GM21737 (cell line): ENCODE measurements around the gene PLD6.
"Not testable (repeated sequence)": the region's sequence is repeated elsewhere in the genome, so short reads cannot be mapped to it uniquely, and the experiment has no call there.

Source experiments
- ATAC-seq: cut with Tn5 transposase; IDR thresholded peaks from one replicate; pipeline ENCODE4 v1.9.1; 2021; ENCODE audit warnings: mild to moderate bottlenecking, moderate library complexity; ENCODE audit not compliant: unreplicated experiment

PLD6 gene

DNA sequence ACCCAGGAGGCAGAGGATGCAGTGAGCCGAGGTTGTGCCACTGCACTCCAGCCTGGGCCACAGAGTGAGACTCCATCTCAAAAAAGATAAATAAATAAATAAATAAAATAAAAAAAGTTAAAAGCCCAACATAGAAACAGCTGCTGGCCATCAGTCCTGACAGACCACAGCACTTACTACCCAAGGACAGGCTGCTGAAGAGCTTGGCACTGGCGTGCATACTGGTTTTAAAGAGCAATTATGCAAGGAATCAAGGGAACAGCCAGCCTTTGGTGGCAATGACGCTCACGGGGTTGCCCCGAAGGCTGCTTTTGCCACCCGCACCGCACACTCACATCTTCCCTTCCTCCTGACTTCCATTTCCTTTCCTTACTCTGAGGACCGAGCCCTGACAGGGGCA lies 4.2 kb downstream of the PLD6 start:
- ATAC-seq, result no peak

DNA sequence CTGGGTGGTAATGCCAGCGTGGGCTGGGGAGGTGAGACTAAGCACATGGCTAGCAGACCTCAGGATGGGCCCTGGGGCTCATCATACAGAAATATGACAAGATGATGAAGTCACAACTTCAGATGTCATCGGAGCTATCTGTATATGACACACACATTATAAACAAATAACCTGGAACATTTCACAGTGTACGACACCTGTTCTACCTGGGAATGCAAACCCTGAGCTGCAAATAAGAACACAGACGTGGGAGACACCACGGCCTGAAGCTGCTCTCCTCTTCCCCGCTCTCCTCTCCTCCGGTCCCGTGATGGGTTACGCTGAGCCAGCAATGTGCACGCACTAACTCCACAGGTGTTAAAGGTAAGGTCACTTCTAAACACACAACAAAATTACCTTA lies 4.9 kb downstream of the PLD6 start:
- no peak for ATAC-seq

DNA sequence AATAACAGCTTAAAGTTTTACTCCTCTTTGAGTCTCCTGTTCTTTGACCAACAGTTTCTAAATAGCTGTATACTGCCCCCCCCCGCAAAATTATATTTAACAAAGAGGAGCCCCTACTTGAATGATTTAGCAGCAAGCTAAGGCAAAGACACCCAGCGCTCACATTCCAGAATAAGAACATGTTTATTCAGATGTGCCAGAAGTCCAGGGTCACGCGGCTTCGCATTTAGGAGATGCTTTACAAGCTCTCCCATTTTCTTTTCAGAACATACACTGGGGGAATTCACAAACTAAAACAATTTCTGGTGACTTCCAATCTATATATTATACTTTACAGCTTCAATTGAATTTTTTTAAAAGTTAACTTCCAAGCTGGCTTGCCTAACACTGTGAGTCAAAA lies 5.3 kb downstream of the PLD6 start:
- no peak for ATAC-seq

DNA sequence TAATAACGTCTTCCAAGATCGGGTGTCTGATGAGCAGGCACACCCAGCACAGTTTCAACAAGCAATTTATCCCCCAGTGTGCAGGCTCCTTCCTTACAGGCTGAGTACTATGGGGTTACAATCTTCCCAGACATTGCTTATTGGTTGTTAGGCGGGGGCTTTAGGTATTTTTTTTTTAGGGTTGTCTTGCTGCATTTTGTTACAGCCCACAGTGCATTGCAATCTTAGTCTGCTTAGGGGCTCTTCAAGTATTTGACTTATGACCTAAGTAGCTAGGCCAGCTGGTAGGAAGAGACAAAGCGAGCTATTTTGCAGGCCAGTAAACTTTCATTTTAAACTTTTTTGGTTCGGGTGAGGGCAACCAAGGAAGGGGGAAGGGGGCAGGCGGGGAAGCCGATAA lies 5.8 kb downstream of the PLD6 start:
- no peak for ATAC-seq

DNA sequence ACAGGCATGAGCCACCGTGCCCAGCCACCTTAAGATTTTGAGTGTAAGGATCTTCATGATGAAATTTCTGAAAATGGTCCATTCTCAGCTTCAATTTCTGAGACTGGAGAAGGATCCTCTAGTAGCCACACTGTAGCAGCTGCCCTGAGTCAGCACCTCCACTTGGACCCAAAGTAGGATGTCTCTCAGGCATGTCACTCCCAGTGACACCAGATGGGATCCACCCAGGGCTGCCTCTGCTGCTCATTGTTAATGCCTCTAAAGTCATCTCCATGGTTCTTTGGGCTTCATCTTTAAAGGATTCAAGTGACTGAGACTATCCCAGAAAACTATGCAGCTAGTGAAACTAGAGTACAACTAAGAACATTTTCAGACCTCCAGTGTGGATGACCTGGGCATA lies 7.9 kb downstream of the PLD6 start:
- no peak for ATAC-seq

DNA sequence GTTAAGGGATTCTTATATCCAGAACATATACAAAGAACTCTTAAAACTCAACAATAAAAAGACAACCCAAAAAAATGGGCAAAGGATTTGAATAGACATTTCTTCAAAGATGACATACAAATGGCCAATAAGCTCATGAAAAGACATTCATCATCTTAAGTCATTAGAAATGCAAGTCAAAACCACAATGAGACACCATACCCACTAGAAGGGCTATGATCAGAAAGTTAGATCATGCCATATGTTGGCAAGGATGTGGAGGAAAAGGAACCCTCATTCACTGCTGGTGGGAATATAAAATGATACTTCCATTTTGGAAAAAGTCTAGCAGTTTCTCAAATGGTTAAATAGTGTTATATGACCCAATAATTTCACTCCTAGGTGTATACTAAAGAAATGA lies 9.4 kb downstream of the PLD6 start:
- no peak for ATAC-seq

DNA sequence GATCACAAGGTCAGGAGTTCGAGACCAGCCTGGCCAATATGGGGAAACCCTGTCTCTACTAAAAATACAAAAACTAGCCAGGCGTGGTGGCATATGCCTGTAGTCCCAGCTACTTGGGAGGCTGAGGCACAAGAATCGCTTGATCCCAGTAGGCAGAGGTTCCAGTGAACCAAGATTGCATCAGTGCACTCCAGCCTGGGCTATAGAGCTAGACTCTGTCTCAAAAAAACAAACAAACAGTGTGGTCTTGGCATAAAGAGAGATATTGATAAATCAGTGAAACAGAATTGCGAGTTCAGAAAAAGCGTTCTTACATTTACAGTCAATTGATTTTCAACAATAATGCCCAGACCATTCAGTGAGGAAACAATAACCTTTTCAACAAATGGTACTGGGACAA lies 10.7 kb downstream of the PLD6 start:
- not testable (repeated sequence) for ATAC-seq

DNA sequence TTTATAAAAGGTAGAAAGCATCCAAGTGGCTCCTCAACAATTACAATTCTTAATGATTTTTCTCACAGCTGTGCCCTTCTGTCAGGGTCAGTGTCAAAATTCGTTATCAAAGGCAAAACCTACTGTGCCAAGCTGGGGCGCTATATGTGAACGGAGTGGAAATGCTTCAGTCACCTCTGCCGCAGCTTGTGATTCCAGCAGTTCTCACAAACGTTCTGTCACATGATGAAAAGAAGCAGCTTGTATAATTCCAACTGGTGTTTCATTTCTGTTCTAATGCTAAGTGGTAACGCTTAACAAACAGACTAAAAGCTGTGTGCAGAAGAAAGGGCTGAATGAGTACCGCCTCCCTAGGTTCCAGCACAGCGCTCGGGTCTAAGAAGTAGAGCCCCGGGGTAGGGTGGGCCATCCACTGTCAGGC lies 14.2 kb downstream of the PLD6 start:
- ATAC-seq, result no peak

DNA sequence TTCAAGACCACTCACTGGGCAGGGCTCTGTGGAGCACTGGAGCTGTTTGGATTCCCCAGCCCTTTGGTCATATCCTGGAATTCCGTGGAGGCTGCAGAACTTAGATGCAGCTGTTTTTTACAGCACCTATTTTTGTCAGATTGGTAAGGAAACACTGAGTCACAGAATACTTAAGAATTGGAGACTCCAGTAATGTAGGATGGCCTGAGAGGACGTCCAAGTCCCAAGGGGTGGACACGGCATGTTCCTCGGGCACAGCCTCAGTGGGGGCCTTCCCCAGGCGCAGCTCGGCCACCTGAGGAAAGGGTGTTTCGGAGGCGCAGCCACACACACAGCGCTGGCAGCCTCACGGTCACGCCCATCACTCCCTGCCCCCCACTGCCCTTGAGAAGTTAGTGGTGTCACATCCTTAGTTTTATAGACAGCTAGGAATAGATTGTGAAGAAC lies 14.8 kb downstream of the PLD6 start:
- ATAC-seq, result no peak

DNA sequence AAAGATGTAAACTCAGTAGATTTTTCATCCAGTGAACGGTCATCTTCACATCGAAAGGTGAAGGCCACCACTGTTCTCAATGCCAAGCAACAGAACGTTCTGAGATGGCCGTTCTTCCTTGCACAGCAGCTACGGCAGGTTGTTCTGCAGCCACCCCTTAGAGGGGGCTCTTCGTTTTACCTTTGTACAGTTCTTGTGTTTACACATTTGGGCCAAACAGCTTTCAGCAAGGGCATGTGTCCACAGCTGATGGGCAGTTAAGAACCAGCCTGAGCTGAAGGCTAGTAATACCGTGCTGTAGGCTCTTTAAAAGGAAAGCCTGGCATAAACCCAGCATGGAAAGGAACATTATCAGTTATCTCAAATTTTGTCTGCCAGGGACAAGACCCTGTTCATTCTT lies 15.9 kb downstream of the PLD6 start:
- no peak for ATAC-seq

DNA sequence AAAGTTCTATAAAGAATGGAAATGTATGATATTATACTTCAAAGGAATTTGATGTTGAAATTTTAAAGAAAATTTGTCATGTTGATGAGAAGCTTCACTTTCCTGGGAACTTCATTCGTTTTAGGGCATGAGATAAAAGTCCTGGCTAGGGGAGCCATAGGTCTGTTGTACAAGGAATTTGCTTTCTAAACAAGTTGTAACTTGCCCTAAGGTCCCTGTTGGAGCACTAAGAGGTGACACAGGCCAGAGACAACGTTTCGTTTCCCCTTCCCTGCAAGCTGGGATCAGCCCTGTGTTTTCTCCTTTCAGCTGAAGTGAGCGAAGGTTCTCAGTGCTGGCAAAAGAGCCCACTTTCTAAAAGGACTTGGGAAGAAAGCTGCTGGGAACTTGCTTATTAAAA lies 16.6 kb downstream of the PLD6 start:
- ATAC-seq, result no peak

DNA sequence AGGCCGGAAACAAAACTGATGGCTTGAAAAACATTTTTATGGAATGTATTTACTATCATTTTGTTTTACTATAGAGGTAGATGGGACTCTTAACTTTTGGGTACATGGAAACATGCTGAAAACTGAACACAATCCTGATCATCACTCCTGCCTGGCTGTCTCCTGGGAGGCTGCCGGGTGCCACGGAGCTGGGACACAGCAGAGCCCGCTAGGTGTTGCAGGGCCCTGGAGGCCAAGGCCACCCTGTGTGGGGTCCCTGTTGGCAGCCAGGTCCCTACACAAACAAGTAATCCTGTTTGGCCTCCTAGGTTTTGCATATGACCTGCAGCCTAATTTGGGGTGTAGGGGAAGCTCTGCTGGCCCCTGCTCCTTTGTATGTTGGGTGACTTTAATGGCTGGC lies 17.5 kb downstream of the PLD6 start:
- ATAC-seq, result no peak

DNA sequence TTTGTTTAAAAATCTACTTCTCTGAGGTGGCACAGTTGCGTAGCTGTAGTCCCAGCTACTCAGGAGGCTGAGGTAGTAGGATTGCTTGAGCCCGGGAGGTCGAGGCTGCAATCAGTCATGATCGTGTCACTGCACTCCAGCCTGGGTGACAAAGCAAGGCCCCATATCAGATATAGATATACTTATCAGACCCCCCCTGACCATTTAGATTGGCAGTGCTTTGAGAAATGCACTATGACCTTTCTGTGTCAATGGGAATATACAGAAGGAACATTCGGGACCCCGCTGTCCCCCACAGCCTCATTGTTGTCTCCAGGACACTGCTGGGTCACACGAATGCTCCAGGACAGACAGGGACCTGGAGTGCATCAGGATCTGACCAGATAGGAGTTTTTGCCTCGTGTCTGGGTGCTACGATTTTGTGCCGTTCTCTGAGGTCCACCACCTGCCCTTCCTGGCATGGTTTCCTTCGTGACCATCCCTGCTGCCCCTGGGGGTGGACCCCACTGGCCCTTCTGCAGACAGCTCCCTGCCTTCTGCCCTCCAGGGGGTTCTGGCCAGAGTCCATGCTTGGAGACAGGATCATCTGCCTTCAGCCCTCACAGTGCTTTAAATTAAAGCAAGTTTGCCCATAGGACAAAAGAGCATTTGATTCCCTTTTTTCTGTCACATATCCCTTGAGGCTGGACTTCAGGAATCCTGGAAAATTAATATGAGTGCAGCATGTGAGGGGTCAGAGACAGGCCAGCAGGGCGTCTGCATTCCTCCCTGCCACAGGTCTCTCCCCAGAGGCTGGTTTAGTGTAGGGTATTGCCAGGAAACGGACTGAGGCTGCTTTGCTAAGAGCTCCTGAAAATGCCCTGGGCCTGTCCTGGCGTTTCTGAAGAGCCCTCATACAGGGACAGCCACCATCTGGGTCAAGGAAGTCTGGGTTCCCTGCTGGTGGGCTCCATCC lies 19.3 kb downstream of the PLD6 start:
- ATAC-seq, result no peak

DNA sequence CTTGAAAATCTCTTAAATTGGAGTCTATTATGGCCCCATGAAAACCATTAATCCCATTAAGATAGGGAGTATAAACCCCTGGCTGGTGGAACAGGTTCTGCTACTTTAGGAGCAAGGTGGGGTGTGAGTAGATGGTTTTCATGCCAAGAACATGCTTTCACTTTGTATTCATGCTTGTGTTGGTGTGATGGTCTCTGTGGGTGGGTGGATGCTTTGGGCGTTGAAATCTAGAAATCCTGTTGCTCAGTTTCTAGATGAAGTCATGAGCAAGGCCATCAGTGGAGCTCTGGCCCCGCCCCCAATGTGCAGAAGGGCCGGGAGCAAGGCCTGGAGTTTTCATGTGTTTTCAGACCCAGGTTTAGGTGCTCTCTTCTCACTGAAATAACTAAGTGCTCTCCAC lies 20.1 kb downstream of the PLD6 start:
- no peak for ATAC-seq

DNA sequence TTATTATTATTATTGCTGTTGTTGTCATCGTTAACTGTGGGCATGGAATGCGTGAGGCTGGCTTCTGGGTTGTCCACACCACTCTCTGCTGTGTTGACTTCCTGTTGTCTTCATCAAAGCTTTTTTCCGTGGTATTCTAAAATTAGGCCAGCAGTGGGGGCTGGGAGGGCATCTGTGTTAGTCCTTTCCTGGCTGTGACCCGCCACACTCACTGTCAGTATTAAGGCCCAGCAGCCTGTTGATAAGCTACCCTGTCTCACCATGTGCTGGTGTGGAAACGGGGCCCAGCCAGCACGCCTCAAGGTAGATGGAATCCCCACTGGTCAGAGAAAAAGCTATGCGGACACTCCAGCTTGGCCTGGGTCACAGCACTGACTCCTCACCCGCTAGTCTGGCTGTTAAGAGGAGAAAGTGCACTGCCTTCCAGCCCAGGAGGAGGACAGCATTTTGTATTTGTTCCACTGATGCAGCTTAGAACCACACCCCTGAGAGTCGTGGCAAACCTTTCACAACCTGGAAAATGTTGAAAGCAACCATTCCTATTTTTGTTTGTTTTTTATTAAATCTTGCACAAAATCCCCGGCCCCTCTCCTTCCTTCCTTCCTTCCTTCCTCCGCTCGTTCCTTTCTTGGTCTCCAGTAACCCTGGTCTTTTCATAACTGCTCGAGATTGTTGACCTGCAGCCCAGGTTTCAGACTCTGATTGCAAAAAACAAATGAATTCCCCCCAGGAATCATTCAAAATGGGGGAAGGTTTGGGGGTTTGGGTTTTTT lies 21.0 kb downstream of the PLD6 start:
- ATAC-seq, result not testable (repeated sequence)

DNA sequence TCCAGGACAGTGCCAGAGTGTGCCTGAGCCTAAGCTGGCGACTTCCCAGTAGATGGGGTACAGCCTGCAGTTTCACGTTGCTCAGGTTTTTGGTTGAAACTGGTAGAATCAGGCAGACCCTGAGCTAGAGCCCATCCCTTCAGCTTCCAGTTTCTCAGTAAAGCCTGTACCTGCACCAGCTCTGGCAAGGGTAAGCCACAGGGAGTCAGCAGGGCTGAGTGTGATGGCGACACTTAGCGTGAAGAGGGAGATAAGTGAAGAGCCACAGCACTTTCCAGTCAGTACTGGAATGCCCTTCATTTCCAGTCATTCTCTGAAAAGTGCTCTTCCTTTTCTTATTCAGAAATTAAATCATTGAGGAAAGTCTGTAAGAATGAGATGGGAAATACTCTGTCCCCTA lies 22.4 kb downstream of the PLD6 start:
- no peak for ATAC-seq

DNA sequence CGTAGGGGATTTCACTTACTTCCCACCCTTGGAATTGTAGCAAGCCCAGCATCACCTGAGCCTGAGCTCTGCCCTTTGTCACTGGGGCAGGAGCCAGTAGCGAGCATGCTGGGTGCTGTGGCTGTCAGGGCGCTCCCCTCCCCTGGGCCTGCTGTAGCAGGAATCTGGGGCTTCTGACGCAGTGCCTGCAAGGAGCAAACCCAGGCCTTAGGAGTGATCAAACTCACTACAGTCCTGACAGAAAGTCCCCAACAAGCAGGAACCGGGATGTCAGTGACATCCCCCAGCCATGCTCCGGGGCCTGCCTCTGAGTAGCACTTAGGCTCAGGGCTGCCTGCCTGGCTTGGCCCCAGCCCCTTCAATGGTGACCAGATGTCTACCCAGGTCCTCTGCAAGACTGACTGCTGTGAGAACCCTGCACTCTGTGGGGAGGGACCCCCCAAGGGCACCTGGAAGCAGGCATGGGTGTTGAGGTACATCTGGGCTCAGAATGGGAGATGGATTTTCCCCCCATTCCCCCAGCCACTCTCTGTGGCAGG lies 23.5 kb downstream of the PLD6 start:
- ATAC-seq, result no peak

DNA sequence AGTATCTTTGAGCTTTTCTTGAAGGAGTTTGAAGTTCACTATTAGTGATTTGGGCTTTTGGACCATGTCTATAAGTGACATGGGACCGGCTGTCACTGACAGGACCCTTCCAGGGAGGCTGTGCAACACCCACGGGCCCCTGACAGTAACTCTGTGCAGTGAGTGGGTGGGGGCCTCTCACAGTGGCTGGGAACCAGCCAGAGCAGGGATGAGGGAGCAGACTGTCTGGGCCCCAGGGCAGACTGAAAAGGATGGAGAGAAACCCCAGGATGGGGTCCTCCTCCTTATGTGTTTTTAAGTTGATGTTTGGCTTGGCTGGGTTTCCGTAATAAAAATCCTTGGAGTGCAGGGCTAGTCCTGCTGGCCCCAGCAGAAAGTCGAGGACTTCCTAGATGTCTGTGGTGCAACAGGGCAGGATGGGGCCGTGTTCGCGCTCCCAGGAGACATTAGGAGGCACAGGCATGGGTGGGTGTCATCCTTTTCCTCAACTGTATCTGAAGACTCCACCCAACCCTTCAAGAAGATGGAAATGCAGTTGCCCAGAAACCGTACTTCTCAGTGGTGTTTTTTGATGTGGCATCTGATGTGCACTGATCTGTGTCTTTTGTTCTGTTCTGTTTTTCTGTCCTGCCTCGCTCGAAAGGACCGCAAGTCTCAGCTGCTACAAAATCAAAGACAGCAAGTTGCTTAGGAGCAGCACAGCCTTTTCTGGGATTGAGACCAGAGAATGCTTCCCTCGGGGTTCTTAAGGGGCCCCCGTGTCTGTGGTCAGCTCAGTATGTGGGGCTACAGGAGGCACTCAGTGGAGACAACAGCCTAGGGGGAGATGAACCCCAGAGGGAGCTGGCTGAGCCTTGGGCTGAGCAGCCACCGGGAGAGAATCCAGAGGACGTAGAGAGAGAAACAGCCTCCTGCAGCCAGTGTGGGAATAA lies 24.2 kb downstream of the PLD6 start:
- ATAC-seq, result no peak

DNA sequence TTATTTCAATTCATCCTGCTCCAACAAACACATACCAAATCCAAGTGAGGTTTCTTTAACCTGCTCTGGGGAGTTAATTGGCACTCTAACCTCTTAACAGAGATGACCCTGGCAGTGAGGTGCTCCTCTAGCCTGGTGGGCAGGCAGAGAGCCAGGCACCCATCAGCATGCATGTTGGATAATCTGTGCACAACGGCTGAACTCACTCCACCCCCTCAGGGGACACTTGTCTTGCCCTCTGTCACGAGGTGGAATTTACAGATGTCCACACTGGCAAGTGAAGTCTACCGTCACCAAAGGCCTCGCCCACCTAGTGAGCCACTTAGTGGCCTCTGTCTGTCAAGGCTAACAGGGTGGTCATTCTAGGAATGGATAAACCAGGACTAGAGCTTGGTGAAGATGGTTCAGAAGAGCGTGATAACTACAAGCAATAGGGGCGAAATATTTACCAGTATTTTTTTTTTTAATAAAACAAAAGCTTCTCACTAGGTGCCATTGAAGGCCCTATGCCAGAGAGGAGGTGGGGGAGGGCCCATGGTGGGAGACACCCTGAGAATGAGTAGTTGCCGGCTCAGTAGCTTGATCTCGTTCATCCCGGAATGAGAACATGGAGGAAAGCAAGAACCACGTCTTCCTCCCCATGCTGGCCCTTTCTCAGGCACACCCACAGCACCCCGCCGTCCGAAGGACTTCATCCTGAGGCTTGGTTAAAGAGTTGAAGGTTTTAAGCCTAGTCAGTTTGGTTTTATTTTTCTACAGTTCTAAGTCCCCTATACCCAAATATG lies 25.2 kb downstream of the PLD6 start:
- no peak for ATAC-seq

DNA sequence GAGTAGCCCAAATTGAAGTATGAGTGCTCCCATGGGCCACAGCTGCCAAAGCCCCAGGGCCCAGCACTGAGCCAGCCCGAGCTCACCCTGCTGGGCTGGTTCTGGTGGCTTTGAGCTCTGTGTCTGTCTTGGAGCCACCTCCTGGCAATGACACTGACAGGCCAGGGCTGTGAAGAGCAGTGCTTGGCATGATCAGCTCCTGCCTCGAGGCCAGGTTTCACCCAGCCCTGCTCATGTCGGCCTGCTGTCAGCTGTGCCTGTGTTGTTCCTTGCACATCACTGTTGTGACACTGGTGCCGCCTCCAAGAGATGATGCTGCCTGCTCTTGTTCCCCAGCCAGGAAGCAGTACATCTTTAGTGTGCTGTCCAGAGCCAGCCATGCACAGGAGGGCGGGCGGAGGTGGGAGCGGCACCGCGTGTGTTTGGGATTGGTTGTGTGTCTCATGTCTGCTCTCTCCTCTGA lies 26.0 kb downstream of the PLD6 start:
- ATAC-seq, result no peak
